Osteocyte (in vitro differentiated cells): ENCODE data around the gene TXNL4B. TPM values are rescaled to one million over a fixed set of nuclear protein-coding genes. Genes with fewer than 3 reads are reported as not detected.

Experiments
- DNase-seq: peaks from one replicate; pipeline ENCODE4 v3.0.0; 2021; ENCODE audit warnings: mixed read lengths; ENCODE audit not compliant: unreplicated experiment; ENCODE audit errors: extremely low spot score
- H3K27ac Mint-ChIP-seq: one replicate; pipeline ENCODE4 v1.8.0; 2021; ENCODE audit warnings: mild to moderate bottlenecking, mixed read lengths; ENCODE audit not compliant: unreplicated experiment
- H3K27me3 Mint-ChIP-seq: one replicate; pipeline ENCODE4 v1.8.0; 2021; ENCODE audit warnings: mixed read lengths; ENCODE audit not compliant: unreplicated experiment
- H3K36me3 Mint-ChIP-seq: one replicate; pipeline ENCODE4 v1.8.0; 2021; ENCODE audit warnings: mixed read lengths; ENCODE audit not compliant: unreplicated experiment
- H3K4me1 Mint-ChIP-seq: one replicate; pipeline ENCODE4 v1.8.0; 2021; ENCODE audit warnings: mixed read lengths; ENCODE audit not compliant: unreplicated experiment
- H3K4me3 Mint-ChIP-seq: one replicate; pipeline ENCODE4 v1.8.0; 2021; ENCODE audit warnings: mild to moderate bottlenecking, moderate library complexity, mixed read lengths; ENCODE audit not compliant: unreplicated experiment
- H3K9me3 Mint-ChIP-seq: one replicate; pipeline ENCODE4 v1.8.0; 2021; ENCODE audit warnings: mixed read lengths; ENCODE audit not compliant: unreplicated experiment
- total RNA-seq: library from RNA; stranded (reverse); gene quantifications from 2 replicates; pipeline ENCODE4 v1.2.1, GENCODE V29; 2021
- TF ChIP-seq, protein P1 (sequence below): fragments of 200-600 bp; sonication (generic); IDR thresholded peaks from 2 replicates; pipeline ENCODE4 v1.5.0; 2021; ENCODE audit warnings: antibody characterized with exemption, mild to moderate bottlenecking, moderate library complexity

TXNL4B gene
- total RNA-seq, 1 donor from 2014 or later = 10.0 TPM

DNA sequence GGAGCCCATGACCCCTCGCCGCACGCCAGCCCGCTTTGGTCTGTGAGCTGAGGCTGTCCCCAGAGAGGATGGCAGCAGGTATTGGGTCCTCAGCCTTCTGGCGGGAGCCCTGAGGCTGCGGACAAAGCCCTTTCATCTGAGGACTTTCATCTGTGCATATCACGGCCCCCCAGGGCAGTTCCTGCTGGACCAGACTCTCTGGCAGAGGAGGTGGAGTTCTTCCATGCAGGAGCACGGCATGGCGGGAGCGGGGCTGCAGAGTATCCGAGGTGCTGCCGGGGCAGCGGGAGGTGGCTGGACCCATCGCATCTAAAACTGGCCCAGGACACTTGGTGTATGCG, 19.0 kb upstream of the TXNL4B start:
- TF ChIP-seq, protein P1, sequence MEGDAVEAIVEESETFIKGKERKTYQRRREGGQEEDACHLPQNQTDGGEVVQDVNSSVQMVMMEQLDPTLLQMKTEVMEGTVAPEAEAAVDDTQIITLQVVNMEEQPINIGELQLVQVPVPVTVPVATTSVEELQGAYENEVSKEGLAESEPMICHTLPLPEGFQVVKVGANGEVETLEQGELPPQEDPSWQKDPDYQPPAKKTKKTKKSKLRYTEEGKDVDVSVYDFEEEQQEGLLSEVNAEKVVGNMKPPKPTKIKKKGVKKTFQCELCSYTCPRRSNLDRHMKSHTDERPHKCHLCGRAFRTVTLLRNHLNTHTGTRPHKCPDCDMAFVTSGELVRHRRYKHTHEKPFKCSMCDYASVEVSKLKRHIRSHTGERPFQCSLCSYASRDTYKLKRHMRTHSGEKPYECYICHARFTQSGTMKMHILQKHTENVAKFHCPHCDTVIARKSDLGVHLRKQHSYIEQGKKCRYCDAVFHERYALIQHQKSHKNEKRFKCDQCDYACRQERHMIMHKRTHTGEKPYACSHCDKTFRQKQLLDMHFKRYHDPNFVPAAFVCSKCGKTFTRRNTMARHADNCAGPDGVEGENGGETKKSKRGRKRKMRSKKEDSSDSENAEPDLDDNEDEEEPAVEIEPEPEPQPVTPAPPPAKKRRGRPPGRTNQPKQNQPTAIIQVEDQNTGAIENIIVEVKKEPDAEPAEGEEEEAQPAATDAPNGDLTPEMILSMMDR = no peak
- no peak overlapping the region for H3K27ac Mint-ChIP-seq
- H3K4me1 Mint-ChIP-seq = no peaks in the 10 kb centered on the region
- DNase-seq = no peak
- H3K36me3 Mint-ChIP-seq = peaks cover 46% of the 10 kb centered on the region
- peaks cover 10% of the 10 kb centered on the region for H3K9me3 Mint-ChIP-seq
- no peak overlapping the region for H3K4me3 Mint-ChIP-seq
- H3K27me3 Mint-ChIP-seq = no peaks in the 10 kb centered on the region

- no peaks in the 10 kb centered on the region for H3K27me3 Mint-ChIP-seq
- H3K9me3 Mint-ChIP-seq = peaks cover 10% of the 10 kb centered on the region
- H3K4me3 Mint-ChIP-seq = no peak overlapping the region
- TF ChIP-seq, protein P1 = no peak
- DNase-seq = no peak
- H3K36me3 Mint-ChIP-seq = peaks cover 52% of the 10 kb centered on the region
- H3K27ac Mint-ChIP-seq = no peak overlapping the region
- H3K4me1 Mint-ChIP-seq = no peaks in the 10 kb centered on the region
Observed at GRCh38 chr16:72111657-72112451, 18.4 kb upstream of the TXNL4B start.

DNA sequence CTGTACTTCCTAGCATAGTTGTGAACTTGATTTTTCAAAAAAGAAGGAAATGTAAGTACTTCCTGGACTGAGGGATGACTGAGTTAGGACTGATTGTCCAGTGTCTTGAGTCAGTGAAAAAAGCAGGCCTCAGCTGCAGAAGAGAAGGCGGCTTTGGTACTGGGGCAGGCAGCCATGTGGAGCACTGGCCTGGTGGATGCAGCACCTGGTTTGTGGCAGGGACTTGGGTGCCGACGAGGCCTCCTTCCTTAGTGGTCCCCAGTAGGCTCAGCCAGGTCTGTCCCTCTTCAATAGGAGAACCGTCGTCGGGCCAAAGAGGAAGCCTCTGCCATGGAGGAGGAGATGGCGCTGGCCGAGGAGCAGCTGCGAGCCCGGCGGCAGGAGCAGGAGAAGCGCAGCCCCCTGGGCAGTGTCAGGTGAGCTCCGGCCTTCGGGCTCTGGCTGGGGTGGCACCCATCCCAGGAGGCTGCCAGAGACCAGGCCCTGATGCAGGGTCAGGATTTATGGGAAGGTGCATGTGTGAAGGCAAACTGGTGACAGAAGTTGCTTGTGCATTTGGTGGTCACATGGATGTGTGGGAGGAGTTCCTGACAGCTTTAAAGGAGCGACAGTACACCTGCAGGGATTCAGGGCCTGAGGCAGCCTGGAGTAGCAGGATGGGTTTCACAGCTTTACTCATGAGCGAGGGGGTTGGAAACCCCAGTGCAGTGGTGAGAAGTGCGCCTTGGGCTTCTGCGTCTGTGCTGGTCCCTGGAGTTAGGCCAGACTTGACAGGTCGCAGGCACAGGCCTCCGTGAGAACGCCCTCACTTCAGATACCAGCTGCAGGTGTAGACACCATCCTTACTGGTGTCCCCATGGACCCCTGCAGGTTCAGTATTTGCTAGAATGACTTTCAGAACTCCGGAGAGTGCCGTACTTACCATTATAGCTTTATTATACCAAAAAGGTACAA, 17.5 kb upstream of the TXNL4B start:
- no peak overlapping the region for H3K27ac Mint-ChIP-seq
- H3K9me3 Mint-ChIP-seq = peaks cover 10% of the 10 kb centered on the region
- H3K4me3 Mint-ChIP-seq = no peak overlapping the region
- no peaks in the 10 kb centered on the region for H3K4me1 Mint-ChIP-seq
- peaks cover 60% of the 10 kb centered on the region for H3K36me3 Mint-ChIP-seq
- DNase-seq = no peak
- TF ChIP-seq, protein P1 = no peak
- H3K27me3 Mint-ChIP-seq = no peaks in the 10 kb centered on the region

GRCh38 chr16:72109966-72110530, 16.6 kb upstream of the TXNL4B start:
- H3K9me3 Mint-ChIP-seq = peaks cover 7% of the 10 kb centered on the region
- no peak overlapping the region for H3K27ac Mint-ChIP-seq
- peaks cover 69% of the 10 kb centered on the region for H3K36me3 Mint-ChIP-seq
- no peaks in the 10 kb centered on the region for H3K4me1 Mint-ChIP-seq
- no peak overlapping the region for H3K4me3 Mint-ChIP-seq
- no peaks in the 10 kb centered on the region for H3K27me3 Mint-ChIP-seq
- DNase-seq = no peak
- TF ChIP-seq, protein P1 = no peak
